NCI-H1930 (cell line): ENCODE data around the gene FAU.
A peak's percentile ranks its signal among the peaks of the same experiment; 100 is the strongest.
"Not testable (repeated sequence)": the region's sequence is repeated elsewhere in the genome, so short reads cannot be mapped to it uniquely, and the experiment has no call there.

ENCODE experiments used
- DNase-seq, 2 experiments: peaks; one replicate each; lab custom pipeline; 2025; lab: John Stamatoyannopoulos, UW

Gene FAU

GRCh38 chr11:65119670-65119995 is 2.3 kb downstream of the FAU start:
- no peak for DNase-seq

GRCh38 chr11:65118891-65119669 is 2.9 kb downstream of the FAU start:
- not testable (repeated sequence) for DNase-seq

- DNase-seq = no peak
Measured at GRCh38 chr11:65118097-65118837, 3.7 kb downstream of the FAU start.

- DNase-seq = peak; percentile 96 to 99
Measured at GRCh38 chr11:65117206-65118096, 4.5 kb downstream of the FAU start, which contains the start of gene ZNHIT2. Gene ZNHIT2, minus strand, starts transcription at chr11:65117701. Its CDS starts 48 bp downstream, at chr11:65117653.

GRCh38 chr11:65116370-65117205 is 5.3 kb downstream of the FAU start:
- peak; percentile 12 to 17 for DNase-seq

- DNase-seq = no peak
Measured at GRCh38 chr11:65115361-65116082, 6.4 kb downstream of the FAU start.

GRCh38 chr11:65114538-65115171 is 7.3 kb downstream of the FAU start:
- DNase-seq = no peak

- no peak for DNase-seq
Measured at GRCh38 chr11:65113839-65114238, 8.1 kb downstream of the FAU start.

GRCh38 chr11:65113361-65113756 is 8.6 kb downstream of the FAU start:
- DNase-seq = no peak

- DNase-seq = peak; percentile 40 to 67
Measured at GRCh38 chr11:65112546-65113360, 9.2 kb downstream of the FAU start.

GRCh38 chr11:65111744-65112545 is 10.0 kb downstream of the FAU start, which contains the start of gene TM7SF2:
Gene TM7SF2, plus strand, starts transcription at chr11:65111872. Its CDS starts 144 bp downstream, at chr11:65112016.
- DNase-seq = peak; percentile 88 to 94

- no peak for DNase-seq
Measured at GRCh38 chr11:65111159-65111743, 10.7 kb downstream of the FAU start.

- peak; percentile 60 to 78 for DNase-seq
Measured at GRCh38 chr11:65110354-65110861, 11.5 kb downstream of the FAU start.

GRCh38 chr11:65109231-65110198 is 12.4 kb downstream of the FAU start:
- no peak for DNase-seq

- DNase-seq = no peak
Measured at GRCh38 chr11:65108469-65109123, 13.3 kb downstream of the FAU start.
